Suprapubic skin (tissue), 3 donors: ENCODE data around the gene ZIM2.

Experiments
- CTCF ChIP-seq, 2 donors: fragments of 200-600 bp in 1 of 2; fragments of 450-650 bp in 1 of 2; sonication (generic) in 1 of 2; IDR thresholded peaks; one replicate each; pipeline ENCODE4 v1.5.1; 2016 to 2019; ENCODE audit warnings: antibody characterized with exemption in 2 of 2, mild to moderate bottlenecking in 1 of 2, moderate library complexity in 1 of 2
- POLR2A ChIP-seq, 2 donors: fragments of 450-650 bp; IDR thresholded peaks; one replicate each; pipeline ENCODE4 v1.6.1; 2017; ENCODE audit warnings: antibody characterized with exemption in 2 of 2, mild to moderate bottlenecking in 2 of 2, moderate library complexity in 2 of 2

DNA sequence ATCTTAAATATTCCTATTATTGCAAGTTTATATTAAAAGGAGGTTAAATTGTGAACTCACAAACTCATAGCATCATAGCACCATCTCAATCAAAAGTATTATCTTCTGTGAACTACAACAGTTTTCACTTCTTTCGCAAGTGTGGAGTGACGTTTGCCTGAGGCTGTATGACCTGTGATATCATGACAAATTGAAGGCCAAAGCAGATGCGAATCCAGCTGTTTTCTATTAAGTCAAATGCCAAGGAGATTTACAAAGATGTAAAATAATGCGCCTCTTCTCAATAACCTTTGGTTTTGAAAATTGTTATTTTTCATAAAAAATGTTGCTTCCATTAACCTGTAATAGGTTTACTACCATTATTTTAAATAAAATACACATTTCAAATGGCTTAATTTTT is 7.6 kb upstream of the ZIM2 start:
- TF ChIP-seq CTCF (IDR thresholded peaks at IDR 0.05), result no peak
- TF ChIP-seq POLR2A (IDR thresholded peaks at IDR 0.05), result no peak
